ENCODE data around the gene OR2M7.
"Not testable (repeated sequence)": the region's sequence is repeated elsewhere in the genome, so short reads cannot be mapped to it uniquely, and the experiment has no call there.

OR2M7 gene, protein sequence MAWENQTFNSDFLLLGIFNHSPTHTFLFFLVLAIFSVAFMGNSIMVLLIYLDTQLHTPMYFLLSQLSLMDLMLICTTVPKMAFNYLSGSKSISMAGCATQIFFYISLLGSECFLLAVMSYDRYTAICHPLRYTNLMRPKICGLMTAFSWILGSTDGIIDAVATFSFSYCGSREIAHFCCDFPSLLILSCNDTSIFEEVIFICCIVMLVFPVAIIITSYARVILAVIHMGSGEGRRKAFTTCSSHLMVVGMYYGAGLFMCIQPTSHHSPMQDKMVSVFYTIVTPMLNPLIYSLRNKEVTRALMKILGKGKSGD

DNA sequence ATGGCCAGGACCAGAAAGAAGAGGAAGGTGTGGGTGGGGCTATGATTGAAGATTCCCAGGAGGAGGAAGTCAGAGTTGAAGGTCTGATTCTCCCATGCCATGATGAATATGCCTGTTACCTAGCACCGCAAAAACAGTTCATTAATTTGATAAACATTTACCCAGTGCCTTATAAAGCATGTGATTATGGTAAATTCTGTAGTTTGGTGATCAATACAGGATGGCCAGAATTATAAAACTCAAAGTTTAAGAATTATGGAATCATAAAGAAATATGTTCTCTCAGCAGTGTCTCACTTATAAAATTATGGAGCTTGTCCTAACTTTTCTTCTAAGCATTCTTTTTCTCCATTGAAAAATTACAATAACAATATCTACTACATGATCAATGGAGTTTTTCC lies at the start of gene OR2M7:
Gene OR2M7, minus strand, starts transcription at position 101 of the 400 bp plus-strand sequence. Its CDS starts 0 bp downstream, at position 101.
- no peak for DNase-seq

DNA sequence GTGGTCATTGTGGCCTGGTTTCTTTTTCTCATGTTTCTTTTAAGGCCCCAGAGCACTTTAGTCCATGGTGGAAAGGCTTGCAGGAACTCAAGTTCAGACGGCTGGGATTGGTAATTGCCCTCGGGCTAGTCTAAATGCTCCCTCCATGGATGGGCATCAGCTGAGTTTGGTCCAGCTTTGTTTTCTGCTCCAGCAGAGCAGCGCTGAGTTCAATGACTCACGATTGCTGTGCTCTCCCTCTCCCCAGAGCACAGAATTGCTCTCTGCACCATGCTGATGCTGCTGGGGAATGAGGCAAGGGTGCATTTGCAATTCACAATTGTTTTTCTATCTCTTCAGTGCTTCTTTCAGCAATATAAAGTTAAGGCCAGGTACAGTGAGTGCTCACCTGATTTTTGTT lies 49.4 kb upstream of the OR2M7 start:
- no peak for DNase-seq

DNA sequence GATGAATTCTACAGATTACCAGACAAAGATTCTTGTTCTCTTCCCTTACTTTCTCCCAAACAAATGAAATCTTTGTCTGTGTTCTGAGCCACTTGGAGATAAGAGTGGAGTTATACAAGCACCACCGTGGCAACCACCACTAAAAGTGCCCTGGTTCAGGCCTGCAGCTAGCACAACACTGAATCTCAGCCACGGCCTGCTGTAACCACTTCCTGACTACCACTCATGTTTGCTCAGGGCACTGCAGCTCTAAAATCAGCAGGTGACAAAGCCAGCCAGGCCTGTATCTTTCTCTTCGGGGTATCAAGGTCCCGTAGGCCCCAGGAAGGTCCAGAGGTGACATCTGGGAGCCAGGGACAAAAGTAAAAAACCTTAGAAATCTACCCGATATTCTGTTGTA lies 48.0 kb upstream of the OR2M7 start:
- DNase-seq = no peak

DNA sequence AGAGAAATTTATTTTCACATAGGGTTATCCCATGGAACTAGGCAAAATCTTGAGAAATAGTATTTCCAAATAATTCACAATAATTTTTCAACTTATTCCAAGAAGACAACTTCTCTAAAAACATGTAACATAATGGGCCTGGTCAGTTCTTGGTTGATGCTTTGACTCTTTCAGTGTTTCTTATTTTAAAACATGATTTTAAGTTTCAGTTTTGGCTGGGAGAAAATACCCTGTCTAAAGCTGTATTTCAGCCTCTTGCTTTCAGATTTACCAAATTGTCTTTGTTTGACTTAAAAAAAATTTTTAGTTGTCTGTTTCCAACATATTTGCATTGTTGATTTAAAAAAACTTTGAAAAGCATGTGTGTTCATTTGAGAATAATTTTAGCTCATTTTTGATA lies 42.2 kb upstream of the OR2M7 start:
- no peak for DNase-seq

DNA sequence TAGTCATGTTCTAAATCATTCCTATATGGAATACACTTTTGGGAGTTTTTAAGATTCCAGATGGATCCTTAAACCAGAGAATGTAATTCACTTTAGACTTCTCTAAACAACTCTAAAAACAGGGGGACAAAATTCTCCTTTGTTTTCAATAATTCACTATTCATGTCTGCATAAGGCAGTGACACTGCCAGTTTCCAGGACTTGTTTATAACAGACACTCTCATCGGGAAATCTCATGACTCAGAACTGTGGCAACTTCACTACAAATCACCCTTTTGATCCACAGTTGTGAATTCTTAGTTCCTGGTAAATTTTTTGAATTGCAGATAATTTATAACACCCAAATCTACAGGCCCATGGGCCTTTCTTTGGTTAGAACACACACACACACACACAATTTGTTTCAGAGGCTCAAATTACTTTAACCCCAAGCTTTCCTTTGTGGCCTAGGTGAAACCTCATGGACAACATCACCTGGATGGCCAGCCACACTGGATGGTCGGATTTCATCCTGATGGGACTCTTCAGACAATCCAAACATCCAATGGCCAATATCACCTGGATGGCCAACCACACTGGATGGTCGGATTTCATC lies 36.9 kb upstream of the OR2M7 start, which contains the start of gene OR2T4:
Gene OR2T4, plus strand, starts transcription at position 545 of the 595 bp plus-strand sequence. Its CDS starts 0 bp downstream, at position 545.
- no peak for DNase-seq

DNA sequence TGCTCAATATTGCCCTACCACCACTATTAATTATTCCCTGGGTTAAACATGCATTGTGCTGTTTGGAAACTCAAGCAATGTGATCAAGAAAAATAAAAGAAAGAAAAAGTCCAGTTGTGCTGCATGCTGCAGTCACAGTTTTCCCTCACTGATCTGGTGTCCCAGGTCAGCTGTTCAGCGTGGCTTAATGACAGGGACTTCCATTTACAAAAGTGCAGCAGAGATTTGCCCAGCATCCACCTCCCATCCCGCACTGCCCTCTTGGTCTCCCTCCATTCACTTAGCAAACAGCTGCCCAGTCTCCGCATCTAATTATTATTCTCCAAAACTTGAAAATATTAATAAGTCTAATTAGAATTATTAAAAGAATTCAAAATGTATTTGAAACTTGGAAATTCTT lies 35.0 kb upstream of the OR2M7 start:
- no peak for DNase-seq

DNA sequence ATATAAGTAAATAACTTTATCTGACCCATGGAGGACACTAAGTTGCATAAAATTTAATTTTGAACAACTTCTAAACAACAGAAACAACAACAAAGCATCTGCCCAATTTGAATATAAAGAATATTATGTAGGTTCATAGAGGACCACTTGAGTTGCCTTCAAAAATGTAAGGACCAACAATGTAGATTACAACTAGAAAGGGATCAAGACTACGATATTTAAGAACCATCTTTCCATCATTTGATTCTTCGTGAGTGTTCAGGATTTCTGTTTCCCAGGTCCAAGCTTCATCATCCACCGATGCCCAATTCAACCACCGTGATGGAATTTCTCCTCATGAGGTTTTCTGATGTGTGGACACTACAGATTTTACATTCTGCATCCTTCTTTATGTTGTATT lies 24.1 kb upstream of the OR2M7 start, which contains the start of gene OR14C36:
Gene OR14C36, plus strand, starts transcription at position 301 of the 400 bp plus-strand sequence. Its CDS starts 0 bp downstream, at position 301.
- DNase-seq = no peak

DNA sequence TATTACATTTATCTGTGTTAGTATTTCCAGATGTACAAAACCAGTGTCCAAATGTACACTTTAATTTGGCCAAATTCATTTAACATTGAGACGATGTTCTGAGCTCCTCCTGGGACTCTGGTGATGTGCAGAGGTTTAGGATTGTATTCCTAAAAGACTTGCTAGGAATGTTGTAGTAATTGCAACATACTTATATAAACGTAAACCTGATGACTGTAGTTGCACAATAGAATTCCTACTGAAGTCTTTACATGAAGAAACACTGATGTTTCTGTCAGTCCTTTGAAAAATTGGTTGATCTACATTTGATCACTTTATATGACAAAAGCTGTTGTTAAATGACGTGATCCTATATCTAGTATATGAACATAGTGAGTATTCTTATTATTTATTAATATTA lies 19.1 kb upstream of the OR2M7 start:
- DNase-seq = no peak

DNA sequence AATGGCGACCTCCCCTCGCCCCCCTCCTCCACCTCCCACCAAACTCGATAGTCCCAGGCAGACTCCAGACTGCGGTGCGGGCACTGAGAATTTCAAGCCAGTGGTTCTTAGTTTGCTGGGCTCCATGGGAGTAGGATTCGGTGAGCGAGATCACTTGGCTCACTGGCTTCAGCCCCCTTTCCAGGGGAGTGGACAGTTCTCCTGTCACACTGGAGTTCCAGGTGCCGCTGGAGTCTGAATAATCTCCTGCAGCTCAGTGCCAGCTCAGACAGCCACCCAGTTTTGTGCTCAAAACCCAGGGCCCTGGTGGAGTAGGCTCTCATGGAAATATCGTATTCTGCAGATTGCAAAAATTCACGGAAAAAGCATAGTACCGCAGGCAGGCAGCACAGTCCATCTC lies 7.6 kb downstream of the OR2M7 start:
- DNase-seq = no peak

DNA sequence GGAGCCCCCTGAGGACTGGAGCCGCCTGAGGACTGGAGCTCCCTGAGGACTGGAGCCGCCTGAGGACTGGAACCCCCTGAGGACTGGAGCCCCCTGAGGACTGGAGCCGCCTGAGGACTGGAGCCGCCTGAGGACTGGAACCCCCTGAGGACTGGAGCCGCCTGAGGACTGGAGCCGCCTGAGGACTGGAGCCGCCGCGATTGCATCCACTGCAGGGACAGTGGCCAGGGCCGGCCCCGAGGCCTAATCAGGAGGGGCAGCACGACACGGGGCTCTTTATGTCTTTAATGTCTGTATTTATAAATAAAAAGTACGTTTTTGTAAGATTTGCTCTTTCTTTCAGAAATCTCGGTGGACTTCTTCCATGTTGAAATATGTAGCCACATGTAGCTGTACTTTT lies 17.6 kb downstream of the OR2M7 start:
- not testable (repeated sequence) for DNase-seq

DNA sequence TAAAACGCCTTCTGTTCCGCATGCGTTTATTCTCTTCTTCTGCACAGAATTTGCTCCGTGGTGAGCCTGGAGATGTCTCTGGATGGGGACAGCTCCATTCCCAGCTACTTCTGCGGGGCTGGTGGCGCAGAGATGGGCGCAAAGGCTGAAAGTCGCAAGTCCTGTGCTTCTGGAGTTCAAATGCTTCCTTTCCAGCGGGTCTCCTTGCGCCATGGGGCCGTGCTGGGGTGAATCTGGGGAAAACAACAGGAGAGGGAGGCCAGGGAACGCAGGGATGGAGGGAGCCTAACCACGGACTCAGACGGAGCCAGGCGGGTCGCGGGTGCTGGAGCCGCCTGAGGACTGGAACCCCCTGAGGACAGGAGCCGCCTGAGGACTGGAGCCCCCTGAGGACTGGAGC lies 18.3 kb downstream of the OR2M7 start:
- DNase-seq = no peak

DNA sequence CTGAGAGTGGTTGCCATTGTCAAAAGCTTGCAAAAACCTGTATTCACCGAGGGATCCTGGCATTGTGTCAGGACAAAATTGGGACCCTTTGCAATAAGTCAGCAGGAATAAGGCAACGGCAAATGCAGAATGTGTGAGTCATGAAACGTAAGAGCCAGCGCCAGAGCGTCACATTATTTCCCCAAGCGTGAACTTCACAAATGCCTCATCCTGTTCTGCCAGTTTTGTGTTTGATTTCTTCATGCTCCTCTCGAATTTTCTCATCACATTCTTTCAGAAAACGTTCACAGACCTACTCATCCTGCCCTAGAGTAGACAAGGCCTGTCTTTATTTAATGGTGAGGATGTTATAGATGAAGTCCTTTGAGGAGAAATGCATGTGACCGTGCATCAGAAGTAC lies 18.7 kb downstream of the OR2M7 start:
- DNase-seq = not testable (repeated sequence)

DNA sequence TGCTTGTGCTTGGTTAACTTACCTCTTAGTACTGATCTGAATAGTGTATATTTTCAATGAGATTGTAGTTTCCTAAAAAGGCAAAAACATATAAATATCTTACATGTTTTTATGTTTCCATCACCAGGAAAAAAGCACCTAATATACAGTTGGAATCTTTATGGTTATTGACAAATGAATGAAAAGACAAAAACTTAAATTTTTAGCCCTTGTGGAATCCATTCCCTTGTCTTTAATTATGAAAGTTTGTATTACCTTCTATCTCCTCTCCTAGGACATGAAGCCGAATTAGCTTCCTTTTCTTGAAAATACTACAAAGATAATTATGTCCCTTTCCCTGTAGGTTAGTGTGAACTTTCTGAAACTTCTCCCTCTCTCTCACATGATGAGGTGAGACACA lies 21.0 kb downstream of the OR2M7 start, which contains the start of gene OR2T12:
Gene OR2T12, minus strand, starts transcription at position 101 of the 400 bp plus-strand sequence. CDS start 7,846 bp downstream, outside the sequence.
- no peak for DNase-seq

DNA sequence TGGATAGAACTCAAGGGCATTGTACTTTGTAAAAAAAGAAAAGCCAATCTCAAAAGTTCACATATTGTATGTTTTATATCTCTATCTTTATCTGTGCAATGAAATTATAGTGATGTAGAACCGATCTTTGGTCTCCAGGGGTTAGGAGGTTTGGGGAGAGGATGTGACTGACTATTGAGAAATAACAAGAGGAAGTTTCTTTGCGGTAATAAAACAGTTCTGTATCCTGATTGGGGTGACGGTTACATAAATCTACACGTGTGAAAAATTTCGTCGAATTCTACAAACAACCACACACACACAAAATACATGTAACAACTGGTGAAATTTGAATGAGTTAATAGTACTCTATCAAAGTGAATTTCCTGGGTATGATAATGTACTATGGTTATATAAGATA lies 36.0 kb downstream of the OR2M7 start:
- DNase-seq = no peak

DNA sequence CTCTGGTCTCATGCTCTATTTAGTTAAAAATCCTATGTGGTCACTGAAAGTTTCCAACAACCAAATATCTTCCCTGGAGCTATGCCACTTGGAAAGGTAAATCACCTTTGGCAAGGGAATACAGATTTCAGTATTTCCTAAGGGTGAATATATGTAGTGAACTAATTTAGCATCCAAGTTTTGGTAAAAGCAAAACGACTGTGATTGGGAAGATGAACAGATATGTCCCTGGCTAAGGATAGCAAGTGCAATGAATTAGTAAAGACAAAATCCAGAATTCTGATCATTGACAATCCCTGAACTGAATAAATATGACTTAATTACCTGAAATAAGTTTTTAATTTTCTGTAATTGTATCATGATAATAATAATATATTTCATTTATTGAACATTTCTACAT lies 46.5 kb downstream of the OR2M7 start, which contains the start of gene OR2T33:
Gene OR2T33, minus strand, starts transcription at position 101 of the 400 bp plus-strand sequence. CDS start 4,162 bp downstream, outside the sequence.
- no peak for DNase-seq
